AG09309 (cell line): ENCODE results near the gene SCP2D1.

Experiments used
- DNase-seq: peaks from one replicate; pipeline ENCODE4 v3.0.0-alpha.2; 2010; ENCODE audit warnings: low read depth
- H3K4me3 ChIP-seq: 2 replicates; pipeline ENCODE4 v1.5.1; 2011; ENCODE audit warnings: mild to moderate bottlenecking, low read depth, low read length, moderate library complexity; ENCODE audit not compliant: control insufficient read depth
- CTCF ChIP-seq: IDR thresholded peaks from 2 replicates; pipeline ENCODE4 v1.5.1; 2011; ENCODE audit warnings: mild to moderate bottlenecking, low read depth, low read length, inconsistent platforms; ENCODE audit not compliant: insufficient read depth, control insufficient read depth; ENCODE audit errors: missing control alignments

Gene SCP2D1

GRCh38 chr20:18808712-18809111 lies 4.9 kb upstream of the SCP2D1 start:
- no peak for TF ChIP-seq CTCF
- no peak overlapping the region for H3K4me3 ChIP-seq
- no peak for DNase-seq

GRCh38 chr20:18811186-18811585 lies 2.4 kb upstream of the SCP2D1 start:
- H3K4me3 ChIP-seq, result no peak overlapping the region
- no peak for DNase-seq
- no peak for TF ChIP-seq CTCF

- TF ChIP-seq CTCF, result no peak
- no peak overlapping the region for H3K4me3 ChIP-seq
- no peak for DNase-seq
These were observed 1.7 kb upstream of the SCP2D1 start for GRCh38 chr20:18811904-18812303.

GRCh38 chr20:18815194-18815942 lies 1.8 kb downstream of the SCP2D1 start:
- TF ChIP-seq CTCF, result no peak
- H3K4me3 ChIP-seq, result no peak overlapping the region
- no peak for DNase-seq

GRCh38 chr20:18822832-18823231 lies 9.2 kb downstream of the SCP2D1 start:
- no peak for TF ChIP-seq CTCF
- DNase-seq, result no peak
- H3K4me3 ChIP-seq, result no peak overlapping the region

GRCh38 chr20:18831830-18832499 lies 18.4 kb downstream of the SCP2D1 start:
- no peak overlapping the region for H3K4me3 ChIP-seq
- peak; percentile 4 for DNase-seq
- no peak for TF ChIP-seq CTCF
